HepG2 (cell line): Measurements from ENCODE around the gene ZFPM1.

ENCODE experiments used
- ARNT2 ChIP-seq: sonication (generic); formaldehyde crosslinking; IDR thresholded peaks from 2 replicates; pipeline ENCODE4 v1.8.0; 2022; ENCODE audit warnings: mild to moderate bottlenecking, low read depth, missing genetic modification reagents, moderate library complexity
- CBX5 ChIP-seq: sonication (generic); formaldehyde crosslinking; IDR thresholded peaks from 2 replicates; pipeline ENCODE4 v1.4.0; 2020; ENCODE audit warnings: missing genetic modification reagents, borderline replicate concordance
- MZF1 ChIP-seq: sonication (generic); formaldehyde crosslinking; IDR thresholded peaks from 2 replicates; pipeline ENCODE4 v1.8.1; 2023; ENCODE audit warnings: mild to moderate bottlenecking, missing genetic modification reagents, borderline replicate concordance
- ZNF274 ChIP-seq: sonication (generic); formaldehyde crosslinking; IDR thresholded peaks from 2 replicates; pipeline ENCODE4 v1.5.1; 2020; ENCODE audit warnings: mild to moderate bottlenecking, missing genetic modification reagents
- ZNF562 ChIP-seq: sonication (generic); formaldehyde crosslinking; IDR thresholded peaks from 2 replicates; pipeline ENCODE4 v1.8.0; 2022; ENCODE audit warnings: missing genetic modification reagents, borderline replicate concordance
- ZNF569 ChIP-seq: sonication (generic); formaldehyde crosslinking; IDR thresholded peaks from 2 replicates; pipeline ENCODE4 v1.5.0; 2020; ENCODE audit warnings: mild to moderate bottlenecking, missing genetic modification reagents, moderate library complexity, borderline replicate concordance
- TF ChIP-seq, protein P1 (sequence below): IDR thresholded peaks from 2 replicates; pipeline ENCODE4 v1.6.1; 2016; ENCODE audit warnings: low read depth, missing genetic modification reagents, missing compliant biosample characterization
- TF ChIP-seq, protein P2 (sequence below): sonication (generic); formaldehyde crosslinking; IDR thresholded peaks from 2 replicates; pipeline ENCODE4 v1.5.0; 2020; ENCODE audit warnings: missing genetic modification reagents
- TF ChIP-seq, protein P3 (sequence below): sonication (generic); formaldehyde crosslinking; IDR thresholded peaks from 2 replicates; pipeline ENCODE4 v1.5.0; 2020; ENCODE audit warnings: mild to moderate bottlenecking, missing genetic modification reagents, moderate library complexity
- TF ChIP-seq, protein P4 (sequence below): IDR thresholded peaks from 2 replicates; pipeline ENCODE4 v1.6.1; 2016; ENCODE audit warnings: low read depth, borderline replicate concordance

DNA sequence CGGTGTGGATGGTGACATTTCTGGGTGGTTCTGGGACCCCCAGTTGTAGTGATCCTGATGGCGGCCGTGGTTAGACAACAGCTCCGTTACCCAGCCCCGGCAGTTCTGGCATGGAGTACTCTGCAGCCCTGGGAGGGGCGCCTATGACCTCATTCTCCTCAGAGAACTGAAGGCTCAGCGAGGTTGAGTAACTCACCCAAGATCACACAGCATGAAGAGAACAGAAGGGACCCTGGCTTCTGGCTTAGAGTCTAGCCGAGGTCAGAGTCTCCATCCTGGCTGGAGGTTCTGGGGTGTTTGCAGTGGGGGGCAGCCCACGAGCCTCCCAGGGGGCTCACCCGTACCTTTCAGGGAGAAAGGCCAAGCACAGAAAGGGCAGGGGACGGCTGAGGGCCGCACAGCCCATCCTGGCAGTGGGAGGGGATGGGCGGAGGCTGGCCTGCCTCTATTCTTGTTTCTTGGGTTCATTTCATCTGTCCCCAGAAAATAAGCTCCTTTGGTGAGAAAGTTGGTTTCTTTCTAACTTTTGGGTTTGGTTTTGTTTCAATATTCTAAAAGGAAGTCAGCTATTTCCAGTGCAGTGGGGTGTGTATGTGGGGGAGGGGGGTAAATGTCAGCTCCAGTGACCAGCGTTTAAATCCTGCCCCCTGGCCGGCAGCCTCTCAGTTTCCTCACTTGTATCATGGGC is 13.2 kb downstream of the ZFPM1 start:
- TF ChIP-seq ZNF274 (CRISPR knock-in tag) = no peak
- TF ChIP-seq, protein P1, sequence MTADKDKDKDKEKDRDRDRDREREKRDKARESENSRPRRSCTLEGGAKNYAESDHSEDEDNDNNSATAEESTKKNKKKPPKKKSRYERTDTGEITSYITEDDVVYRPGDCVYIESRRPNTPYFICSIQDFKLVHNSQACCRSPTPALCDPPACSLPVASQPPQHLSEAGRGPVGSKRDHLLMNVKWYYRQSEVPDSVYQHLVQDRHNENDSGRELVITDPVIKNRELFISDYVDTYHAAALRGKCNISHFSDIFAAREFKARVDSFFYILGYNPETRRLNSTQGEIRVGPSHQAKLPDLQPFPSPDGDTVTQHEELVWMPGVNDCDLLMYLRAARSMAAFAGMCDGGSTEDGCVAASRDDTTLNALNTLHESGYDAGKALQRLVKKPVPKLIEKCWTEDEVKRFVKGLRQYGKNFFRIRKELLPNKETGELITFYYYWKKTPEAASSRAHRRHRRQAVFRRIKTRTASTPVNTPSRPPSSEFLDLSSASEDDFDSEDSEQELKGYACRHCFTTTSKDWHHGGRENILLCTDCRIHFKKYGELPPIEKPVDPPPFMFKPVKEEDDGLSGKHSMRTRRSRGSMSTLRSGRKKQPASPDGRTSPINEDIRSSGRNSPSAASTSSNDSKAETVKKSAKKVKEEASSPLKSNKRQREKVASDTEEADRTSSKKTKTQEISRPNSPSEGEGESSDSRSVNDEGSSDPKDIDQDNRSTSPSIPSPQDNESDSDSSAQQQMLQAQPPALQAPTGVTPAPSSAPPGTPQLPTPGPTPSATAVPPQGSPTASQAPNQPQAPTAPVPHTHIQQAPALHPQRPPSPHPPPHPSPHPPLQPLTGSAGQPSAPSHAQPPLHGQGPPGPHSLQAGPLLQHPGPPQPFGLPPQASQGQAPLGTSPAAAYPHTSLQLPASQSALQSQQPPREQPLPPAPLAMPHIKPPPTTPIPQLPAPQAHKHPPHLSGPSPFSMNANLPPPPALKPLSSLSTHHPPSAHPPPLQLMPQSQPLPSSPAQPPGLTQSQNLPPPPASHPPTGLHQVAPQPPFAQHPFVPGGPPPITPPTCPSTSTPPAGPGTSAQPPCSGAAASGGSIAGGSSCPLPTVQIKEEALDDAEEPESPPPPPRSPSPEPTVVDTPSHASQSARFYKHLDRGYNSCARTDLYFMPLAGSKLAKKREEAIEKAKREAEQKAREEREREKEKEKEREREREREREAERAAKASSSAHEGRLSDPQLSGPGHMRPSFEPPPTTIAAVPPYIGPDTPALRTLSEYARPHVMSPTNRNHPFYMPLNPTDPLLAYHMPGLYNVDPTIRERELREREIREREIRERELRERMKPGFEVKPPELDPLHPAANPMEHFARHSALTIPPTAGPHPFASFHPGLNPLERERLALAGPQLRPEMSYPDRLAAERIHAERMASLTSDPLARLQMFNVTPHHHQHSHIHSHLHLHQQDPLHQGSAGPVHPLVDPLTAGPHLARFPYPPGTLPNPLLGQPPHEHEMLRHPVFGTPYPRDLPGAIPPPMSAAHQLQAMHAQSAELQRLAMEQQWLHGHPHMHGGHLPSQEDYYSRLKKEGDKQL (CRISPR knock-in tag) = no peak
- TF ChIP-seq ZNF569 (CRISPR knock-in tag) = no peak
- TF ChIP-seq, protein P2, sequence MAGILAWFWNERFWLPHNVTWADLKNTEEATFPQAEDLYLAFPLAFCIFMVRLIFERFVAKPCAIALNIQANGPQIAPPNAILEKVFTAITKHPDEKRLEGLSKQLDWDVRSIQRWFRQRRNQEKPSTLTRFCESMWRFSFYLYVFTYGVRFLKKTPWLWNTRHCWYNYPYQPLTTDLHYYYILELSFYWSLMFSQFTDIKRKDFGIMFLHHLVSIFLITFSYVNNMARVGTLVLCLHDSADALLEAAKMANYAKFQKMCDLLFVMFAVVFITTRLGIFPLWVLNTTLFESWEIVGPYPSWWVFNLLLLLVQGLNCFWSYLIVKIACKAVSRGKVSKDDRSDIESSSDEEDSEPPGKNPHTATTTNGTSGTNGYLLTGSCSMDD (CRISPR knock-in tag) = no peak
- TF ChIP-seq, protein P3, sequence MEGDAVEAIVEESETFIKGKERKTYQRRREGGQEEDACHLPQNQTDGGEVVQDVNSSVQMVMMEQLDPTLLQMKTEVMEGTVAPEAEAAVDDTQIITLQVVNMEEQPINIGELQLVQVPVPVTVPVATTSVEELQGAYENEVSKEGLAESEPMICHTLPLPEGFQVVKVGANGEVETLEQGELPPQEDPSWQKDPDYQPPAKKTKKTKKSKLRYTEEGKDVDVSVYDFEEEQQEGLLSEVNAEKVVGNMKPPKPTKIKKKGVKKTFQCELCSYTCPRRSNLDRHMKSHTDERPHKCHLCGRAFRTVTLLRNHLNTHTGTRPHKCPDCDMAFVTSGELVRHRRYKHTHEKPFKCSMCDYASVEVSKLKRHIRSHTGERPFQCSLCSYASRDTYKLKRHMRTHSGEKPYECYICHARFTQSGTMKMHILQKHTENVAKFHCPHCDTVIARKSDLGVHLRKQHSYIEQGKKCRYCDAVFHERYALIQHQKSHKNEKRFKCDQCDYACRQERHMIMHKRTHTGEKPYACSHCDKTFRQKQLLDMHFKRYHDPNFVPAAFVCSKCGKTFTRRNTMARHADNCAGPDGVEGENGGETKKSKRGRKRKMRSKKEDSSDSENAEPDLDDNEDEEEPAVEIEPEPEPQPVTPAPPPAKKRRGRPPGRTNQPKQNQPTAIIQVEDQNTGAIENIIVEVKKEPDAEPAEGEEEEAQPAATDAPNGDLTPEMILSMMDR (CRISPR knock-in tag) = no peak
- no peak for TF ChIP-seq CBX5 (CRISPR knock-in tag)
- TF ChIP-seq MZF1 (CRISPR knock-in tag) = no peak
- TF ChIP-seq, protein P4, sequence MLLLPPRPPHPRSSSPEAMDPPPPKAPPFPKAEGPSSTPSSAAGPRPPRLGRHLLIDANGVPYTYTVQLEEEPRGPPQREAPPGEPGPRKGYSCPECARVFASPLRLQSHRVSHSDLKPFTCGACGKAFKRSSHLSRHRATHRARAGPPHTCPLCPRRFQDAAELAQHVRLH = no peak
- no peak for TF ChIP-seq ARNT2 (CRISPR knock-in tag)
- TF ChIP-seq ZNF562 (CRISPR knock-in tag) = no peak
